Neural cell (in vitro differentiated cells): ENCODE results near the gene DSCAML1.

Experiments used
- EP300 ChIP-seq: fragments of 450-650 bp; conservative IDR thresholded peaks from 2 replicates; pipeline ENCODE4 v1.6.1; 2014; ENCODE audit warnings: antibody characterized with exemption, mild to moderate bottlenecking, moderate library complexity; ENCODE audit not compliant: poor library complexity, severe bottlenecking
- EZH2 ChIP-seq: fragments of 200-600, 300-800 bp; shearing (Covaris generic), sonication (generic); IDR thresholded peaks from 2 replicates; pipeline ENCODE4 v1.6.1; 2014; ENCODE audit warnings: antibody characterized with exemption, low read length, borderline replicate concordance, mild to moderate bottlenecking; ENCODE audit not compliant: insufficient read depth, poor library complexity, severe bottlenecking
- POLR2AphosphoS5 ChIP-seq: IDR thresholded peaks from 2 replicates; pipeline ENCODE4 v1.6.1; 2012
- RAD21 ChIP-seq: fragments of 450-650 bp; conservative IDR thresholded peaks from 2 replicates; pipeline ENCODE4 v1.6.1; 2014; ENCODE audit warnings: antibody characterized with exemption, mild to moderate bottlenecking, moderate library complexity
- SMC3 ChIP-seq: fragments of 450-650 bp; conservative IDR thresholded peaks from 2 replicates; pipeline ENCODE4 v1.6.1; 2014; ENCODE audit warnings: antibody characterized with exemption, mild to moderate bottlenecking, moderate library complexity; ENCODE audit not compliant: poor library complexity
- TAF1 ChIP-seq: IDR thresholded peaks from 2 replicates; pipeline ENCODE4 v1.6.1; 2012; ENCODE audit warnings: low read depth
- TF ChIP-seq, protein P1 (sequence below): IDR thresholded peaks from 2 replicates; pipeline ENCODE4 v1.6.1; 2012; ENCODE audit warnings: borderline replicate concordance
- TF ChIP-seq, protein P2 (sequence below): fragments of 450-650 bp; IDR thresholded peaks from 2 replicates; pipeline ENCODE4 v1.5.1; 2014; ENCODE audit warnings: antibody characterized with exemption, mild to moderate bottlenecking, moderate library complexity; ENCODE audit not compliant: poor library complexity, severe bottlenecking

GRCh38 chr11:117638911-117639543, 158.0 kb downstream of the DSCAML1 start:
- TF ChIP-seq, protein P1, sequence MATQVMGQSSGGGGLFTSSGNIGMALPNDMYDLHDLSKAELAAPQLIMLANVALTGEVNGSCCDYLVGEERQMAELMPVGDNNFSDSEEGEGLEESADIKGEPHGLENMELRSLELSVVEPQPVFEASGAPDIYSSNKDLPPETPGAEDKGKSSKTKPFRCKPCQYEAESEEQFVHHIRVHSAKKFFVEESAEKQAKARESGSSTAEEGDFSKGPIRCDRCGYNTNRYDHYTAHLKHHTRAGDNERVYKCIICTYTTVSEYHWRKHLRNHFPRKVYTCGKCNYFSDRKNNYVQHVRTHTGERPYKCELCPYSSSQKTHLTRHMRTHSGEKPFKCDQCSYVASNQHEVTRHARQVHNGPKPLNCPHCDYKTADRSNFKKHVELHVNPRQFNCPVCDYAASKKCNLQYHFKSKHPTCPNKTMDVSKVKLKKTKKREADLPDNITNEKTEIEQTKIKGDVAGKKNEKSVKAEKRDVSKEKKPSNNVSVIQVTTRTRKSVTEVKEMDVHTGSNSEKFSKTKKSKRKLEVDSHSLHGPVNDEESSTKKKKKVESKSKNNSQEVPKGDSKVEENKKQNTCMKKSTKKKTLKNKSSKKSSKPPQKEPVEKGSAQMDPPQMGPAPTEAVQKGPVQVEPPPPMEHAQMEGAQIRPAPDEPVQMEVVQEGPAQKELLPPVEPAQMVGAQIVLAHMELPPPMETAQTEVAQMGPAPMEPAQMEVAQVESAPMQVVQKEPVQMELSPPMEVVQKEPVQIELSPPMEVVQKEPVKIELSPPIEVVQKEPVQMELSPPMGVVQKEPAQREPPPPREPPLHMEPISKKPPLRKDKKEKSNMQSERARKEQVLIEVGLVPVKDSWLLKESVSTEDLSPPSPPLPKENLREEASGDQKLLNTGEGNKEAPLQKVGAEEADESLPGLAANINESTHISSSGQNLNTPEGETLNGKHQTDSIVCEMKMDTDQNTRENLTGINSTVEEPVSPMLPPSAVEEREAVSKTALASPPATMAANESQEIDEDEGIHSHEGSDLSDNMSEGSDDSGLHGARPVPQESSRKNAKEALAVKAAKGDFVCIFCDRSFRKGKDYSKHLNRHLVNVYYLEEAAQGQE = no peak
- no peak for TF ChIP-seq EP300
- TF ChIP-seq, protein P2, sequence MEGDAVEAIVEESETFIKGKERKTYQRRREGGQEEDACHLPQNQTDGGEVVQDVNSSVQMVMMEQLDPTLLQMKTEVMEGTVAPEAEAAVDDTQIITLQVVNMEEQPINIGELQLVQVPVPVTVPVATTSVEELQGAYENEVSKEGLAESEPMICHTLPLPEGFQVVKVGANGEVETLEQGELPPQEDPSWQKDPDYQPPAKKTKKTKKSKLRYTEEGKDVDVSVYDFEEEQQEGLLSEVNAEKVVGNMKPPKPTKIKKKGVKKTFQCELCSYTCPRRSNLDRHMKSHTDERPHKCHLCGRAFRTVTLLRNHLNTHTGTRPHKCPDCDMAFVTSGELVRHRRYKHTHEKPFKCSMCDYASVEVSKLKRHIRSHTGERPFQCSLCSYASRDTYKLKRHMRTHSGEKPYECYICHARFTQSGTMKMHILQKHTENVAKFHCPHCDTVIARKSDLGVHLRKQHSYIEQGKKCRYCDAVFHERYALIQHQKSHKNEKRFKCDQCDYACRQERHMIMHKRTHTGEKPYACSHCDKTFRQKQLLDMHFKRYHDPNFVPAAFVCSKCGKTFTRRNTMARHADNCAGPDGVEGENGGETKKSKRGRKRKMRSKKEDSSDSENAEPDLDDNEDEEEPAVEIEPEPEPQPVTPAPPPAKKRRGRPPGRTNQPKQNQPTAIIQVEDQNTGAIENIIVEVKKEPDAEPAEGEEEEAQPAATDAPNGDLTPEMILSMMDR = no peak
- no peak for TF ChIP-seq TAF1
- TF ChIP-seq POLR2AphosphoS5 = no peak
- TF ChIP-seq RAD21 = no peak
- no peak for TF ChIP-seq SMC3
- no peak for TF ChIP-seq EZH2
